ENCODE measurements around the gene WLS.

DNA sequence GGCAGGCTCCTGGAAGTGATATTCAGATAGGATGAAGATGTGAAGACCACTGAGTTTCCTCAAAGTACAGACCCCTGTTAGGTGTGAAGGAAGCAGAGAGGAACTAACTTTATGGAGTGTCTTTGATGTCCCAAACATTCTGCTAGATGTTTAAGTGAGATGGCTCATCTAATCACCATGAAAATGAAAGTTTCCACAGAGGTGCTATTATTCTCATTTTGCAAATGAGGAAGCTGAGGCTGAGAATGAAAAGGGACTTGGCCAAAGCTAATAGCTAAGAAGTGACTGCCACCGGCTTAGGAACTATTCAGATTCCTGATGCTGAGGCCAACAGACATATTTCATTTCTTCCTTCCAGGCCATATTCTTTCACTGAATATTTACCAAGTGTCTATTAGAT lies 45.9 kb upstream of the WLS start:
- TF ChIP-seq EZH2 (IDR thresholded peaks at IDR 0.05) = no peak
- no peak for TF ChIP-seq POLR2AphosphoS5 (IDR thresholded peaks at IDR 0.05; ENCODE audit: borderline replicate concordance, low read depth, low read length)
